GM21619 (cell line): Measurements from ENCODE around the gene EEF1AKMT4.

Experiments used
- ATAC-seq: cut with Tn5 transposase; IDR thresholded peaks from one replicate; pipeline ENCODE4 v1.9.1; 2021; ENCODE audit not compliant: unreplicated experiment

EEF1AKMT4 gene

DNA sequence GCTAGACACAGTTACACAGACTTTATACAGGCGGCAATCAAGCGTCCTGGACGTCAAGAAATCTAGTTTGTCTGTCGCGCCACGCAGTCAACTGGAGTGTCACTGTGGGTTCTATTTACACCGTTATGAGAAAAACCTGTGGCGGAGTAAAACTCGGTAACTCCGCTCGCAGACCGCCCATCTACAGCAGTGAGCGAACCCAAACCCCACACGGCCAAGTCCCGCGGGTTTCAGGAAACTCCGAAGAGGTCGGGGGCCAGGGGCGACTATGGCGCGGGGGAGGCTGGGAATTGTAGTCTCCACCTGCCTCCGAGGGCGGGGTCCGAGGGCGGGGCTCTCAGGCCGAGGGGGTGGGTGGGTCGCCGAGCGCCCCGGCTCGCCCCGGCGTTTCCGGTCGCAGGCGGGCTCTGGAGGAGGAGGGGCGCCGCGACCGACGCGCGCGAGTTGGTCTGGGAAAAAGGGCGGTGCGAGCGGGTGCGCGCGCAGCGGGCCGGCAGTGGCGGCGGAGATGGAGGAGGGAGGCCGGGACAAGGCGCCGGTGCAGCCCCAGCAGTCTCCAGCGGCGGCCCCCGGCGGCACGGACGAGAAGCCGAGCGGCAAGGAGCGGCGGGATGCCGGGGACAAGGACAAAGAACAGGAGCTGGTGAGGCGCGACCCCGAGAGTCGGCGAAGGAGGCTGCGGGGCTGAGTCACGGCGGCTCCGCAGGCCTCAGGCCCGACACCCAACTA is 49.5 kb downstream of the EEF1AKMT4 start, which contains the start of gene PSMD2:
TSS of gene PSMD2 (plus strand) at position 483 of the 729 bp plus-strand sequence. CDS start at position 509, 26 bp downstream.
- peak; percentile 95 for ATAC-seq

DNA sequence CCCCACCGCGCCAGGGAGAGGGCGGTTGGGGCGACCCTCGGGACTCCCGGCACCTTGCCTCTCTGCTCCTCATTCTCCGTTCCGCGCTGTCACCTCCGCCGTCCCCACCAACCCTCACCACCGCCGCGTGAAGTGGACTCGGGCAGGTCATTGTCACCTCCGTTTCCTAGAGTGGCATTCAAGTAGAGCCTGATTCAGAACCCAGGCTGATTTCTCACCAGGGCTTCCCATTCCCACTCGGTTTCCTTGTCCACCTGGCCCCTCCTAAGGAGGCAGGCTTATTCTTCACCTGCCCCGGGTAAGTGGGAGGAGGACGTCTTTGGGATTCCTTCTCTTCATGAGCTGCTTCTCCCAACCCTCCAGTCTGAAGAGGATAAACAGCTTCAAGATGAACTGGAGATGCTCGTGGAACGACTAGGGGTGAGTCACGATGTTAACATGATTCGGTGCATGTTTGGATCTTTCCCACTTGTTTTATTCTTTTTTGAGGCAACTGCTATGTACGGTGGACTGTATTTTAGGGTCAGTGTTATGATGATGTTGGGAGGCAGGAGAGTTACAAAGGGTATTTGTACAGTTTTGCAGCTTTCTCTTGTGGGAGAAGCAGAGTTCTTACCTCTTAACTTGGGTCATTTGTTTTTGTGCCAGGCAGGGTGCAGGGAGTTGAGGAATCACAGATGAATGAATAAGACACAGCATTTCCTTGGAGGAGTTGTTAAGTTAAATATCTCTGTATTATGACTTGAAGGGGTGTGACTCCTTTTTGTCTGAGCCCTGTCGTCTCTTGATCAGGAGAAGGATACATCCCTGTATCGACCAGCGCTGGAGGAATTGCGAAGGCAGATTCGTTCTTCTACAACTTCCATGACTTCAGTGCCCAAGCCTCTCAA is 50.3 kb downstream of the EEF1AKMT4 start:
- peak; percentile 3 for ATAC-seq

DNA sequence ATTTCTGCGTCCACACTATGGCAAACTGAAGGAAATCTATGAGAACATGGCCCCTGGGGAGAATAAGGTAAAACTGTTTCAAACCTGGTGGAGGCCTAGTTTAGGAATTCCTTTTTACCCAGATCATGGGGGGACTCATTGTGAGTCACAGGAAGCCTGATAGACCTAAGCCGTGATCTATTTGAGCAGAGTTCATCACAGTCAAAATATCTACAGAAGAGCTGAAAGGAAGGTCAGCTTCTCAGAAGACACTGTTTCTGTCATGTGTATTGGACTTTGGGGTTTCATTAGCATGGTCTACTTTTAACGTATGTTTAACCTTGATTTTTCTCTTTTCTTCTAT is 50.9 kb downstream of the EEF1AKMT4 start:
- ATAC-seq, result no peak

DNA sequence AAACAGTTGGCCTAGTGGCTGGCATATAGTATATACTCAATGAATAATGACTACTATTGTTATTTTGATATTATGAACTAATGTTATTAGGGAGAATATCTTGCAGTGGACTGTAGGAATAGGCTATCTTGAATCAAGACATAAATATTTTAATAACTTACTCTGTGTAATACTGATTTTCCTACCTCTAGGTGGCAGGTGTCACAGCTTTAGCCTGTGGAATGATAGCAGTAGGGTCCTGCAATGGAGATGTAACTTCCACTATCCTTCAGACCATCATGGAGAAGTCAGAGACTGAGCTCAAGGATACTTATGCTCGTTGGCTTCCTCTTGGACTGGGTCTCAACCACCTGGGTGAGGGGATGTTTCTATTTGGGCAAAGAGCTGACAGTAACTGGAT is 56.1 kb downstream of the EEF1AKMT4 start:
- no peak for ATAC-seq

DNA sequence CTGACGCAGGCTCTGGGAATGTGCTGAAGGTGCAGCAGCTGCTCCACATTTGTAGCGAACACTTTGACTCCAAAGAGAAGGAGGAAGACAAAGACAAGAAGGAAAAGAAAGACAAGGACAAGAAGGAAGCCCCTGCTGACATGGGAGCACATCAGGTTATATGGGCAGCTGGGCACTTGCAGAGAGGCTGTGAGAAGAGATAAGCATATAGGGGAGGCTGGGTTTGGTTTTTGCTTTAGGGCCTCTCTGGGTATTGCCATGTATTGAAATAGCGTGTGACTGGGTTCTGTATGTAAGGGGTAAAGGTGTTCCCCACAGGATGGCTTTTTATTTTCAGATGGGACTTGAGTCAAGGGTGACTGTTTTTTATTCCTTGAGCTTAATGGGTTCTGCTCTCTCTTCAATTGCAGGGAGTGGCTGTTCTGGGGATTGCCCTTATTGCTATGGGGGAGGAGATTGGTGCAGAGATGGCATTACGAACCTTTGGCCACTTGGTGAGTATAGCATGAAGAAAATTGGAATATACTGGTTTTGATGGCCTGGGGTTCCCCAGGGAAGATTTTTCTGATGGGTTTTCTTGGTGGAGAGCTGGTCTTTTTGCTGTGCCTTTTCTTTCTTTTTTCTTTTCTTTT is 57.0 kb downstream of the EEF1AKMT4 start:
- no peak for ATAC-seq

DNA sequence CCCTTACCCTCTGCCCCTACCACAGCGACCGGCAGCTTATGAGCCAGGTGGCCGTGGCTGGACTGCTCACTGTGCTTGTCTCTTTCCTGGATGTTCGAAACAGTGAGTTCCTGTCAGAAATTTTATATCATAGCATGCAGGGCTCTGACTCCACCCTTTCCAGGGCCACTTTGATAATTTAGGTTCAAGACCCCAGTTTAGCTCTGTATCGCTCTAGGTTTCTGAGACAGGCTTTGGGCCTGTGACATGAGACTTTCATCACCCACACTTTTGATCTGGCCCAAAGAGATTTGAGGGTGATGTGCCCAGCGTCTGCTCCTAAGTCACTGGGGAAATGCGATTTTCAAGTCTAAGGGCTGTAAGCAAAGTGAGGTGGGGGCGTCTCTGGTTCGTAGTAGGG is 58.4 kb downstream of the EEF1AKMT4 start:
- no peak for ATAC-seq
